ENCODE measurements around the gene BABAM1. TPM values are rescaled to one million over a fixed set of nuclear protein-coding genes. Genes with fewer than 3 reads are reported as not detected.

The BABAM1 gene
- total and polyA plus RNA-seq, 9 of the 15 experiments (the other 6 are each of a cell fraction or from before 2014, with no cell fraction given): 14.7 to 160 (median 113) TPM

DNA sequence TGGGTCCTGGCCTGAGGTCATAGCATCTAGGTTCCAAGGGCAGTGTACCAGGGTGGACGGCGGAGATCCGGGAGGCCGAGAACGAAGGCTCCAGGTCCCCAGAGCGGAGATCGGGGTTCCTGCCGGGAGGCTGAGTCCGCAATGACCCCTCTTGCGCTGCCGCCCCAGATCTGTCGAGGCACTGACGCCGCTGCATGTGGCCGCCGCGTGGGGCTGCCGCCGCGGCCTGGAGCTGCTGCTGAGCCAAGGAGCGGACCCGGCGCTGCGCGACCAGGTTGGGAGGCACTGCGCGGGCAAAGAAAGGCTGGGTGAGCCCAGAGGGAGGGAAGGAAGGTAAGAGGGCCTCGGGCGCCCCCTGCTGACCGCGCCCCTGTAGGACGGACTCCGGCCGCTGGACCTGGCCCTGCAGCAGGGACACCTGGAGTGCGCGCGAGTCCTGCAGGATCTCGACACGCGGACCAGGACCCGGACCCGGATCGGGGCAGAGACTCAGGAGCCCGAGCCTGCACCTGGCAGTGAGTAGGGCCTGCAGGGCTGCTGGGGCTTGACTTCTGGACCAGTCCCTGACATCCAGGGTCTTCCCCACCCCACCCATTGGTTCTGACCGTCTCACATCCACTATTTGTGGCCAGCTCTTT lies 15.4 kb downstream of the BABAM1 start (continued):
- TF ChIP-seq YY1 (IDR thresholded peaks at IDR 0.05; ENCODE audit: borderline replicate concordance in 1 of 3, control insufficient read depth in 1 of 3, extremely low read depth in 1 of 3, insufficient read depth in 3 of 3, insufficient read length in 1 of 3, insufficient replicate concordance in 2 of 3, low read depth in 1 of 3, low read length in 2 of 3) (peak in 2 of 3 experiments; percentile 22 to 43), ILF3 (IDR thresholded peaks at IDR 0.05; ENCODE audit: borderline replicate concordance) (no peak), HMGN3 (IDR thresholded peaks at IDR 0.05; ENCODE audit: borderline replicate concordance, extremely low read depth, insufficient read length, low read depth, low read length) (peak; percentile 41), FIP1L1 (IDR thresholded peaks at IDR 0.05; ENCODE audit: low read depth, low read length, poor library complexity, severe bottlenecking) (peak; percentile 75), KLF16 (IDR thresholded peaks at IDR 0.05) (0 out of 2 replicates have a peak, but pooled peaks have one; percentile 14), KDM1A (IDR thresholded peaks at IDR 0.05) (0 out of 4 replicates have a peak, but pooled peaks of 1 of the 2 experiments have one; percentile 24), ZNF778 (CRISPR knock-in tag; IDR thresholded peaks at IDR 0.05) (no peak)

DNA sequence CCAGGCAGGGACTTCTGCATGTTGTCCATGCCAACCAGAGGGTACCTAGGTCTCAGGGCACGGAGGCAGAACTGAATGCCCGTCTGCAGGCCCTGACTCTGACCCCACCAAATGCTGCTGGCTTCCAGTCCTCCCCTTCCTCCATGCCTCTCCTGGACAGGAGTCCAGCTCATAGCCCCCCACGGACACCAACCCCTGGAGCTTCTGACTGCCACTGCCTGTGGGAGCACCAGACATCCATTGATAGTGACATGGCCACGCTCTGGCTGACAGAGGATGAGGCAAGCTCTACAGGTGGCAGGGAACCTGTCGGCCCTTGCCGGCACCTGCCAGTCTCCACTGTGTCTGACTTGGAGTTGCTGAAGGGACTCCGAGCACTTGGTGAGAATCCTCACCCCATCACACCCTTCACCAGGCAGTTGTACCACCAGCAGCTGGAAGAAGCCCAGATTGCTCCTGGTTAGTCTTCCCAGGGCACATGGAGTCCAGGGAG lies 16.3 kb downstream of the BABAM1 start:
- 40% methylated on average over 7 of the region's 7 CpGs for WGBS (ENCODE audit: insufficient coverage, low coverage, missing lambda C conversion rate)

More for the DNA sequence above, 16.3 kb downstream of the BABAM1 start:
- Histone ChIP-seq H3K27ac (ENCODE audit: extremely low read depth, low read depth, low read length) (no peak overlapping the region), H3K4me3 (no peak overlapping the region), H3K36me3 (ENCODE audit: control insufficient read depth, insufficient read depth, low read length) (peaks cover 22% of the 10 kb centered on the region; the same call in 1 of the 3 replicates), H4K20me1 (replicated peaks; ENCODE audit: control insufficient read depth, insufficient read depth, low read length) (peaks cover 6% of the 10 kb centered on the region; the same call in 1 of the 2 replicates), H3K79me2 (ENCODE audit: control insufficient read depth, insufficient read depth, low read length) (peaks cover 5% of the 10 kb centered on the region; the same call in 2 of the 3 replicates), H3K9ac (ENCODE audit: insufficient read depth in 1 of 2, low read depth in 2 of 2, low read length in 2 of 2) (no peak overlapping the region), H2AFZ (ENCODE audit: low read depth, low read length) (no peak overlapping the region), H3K9me1 (ENCODE audit: control insufficient read depth, insufficient read depth, low read length) (peaks cover 3% of the 10 kb centered on the region), H3K4me1 (replicated peaks in 1 of 2; ENCODE audit: control insufficient read depth in 2 of 2, insufficient read depth in 2 of 2, low read length in 2 of 2) (peaks cover 2 to 38% of the 10 kb centered on the region in 2 experiments), H3K9me3 (replicated peaks; ENCODE audit: control insufficient read depth, insufficient read depth, low read depth, low read length) (no peaks in the 10 kb centered on the region), H3K4me2 (ENCODE audit: insufficient read depth, low read length) (no peak overlapping the region), H3K27me3 (ENCODE audit: control insufficient read depth in 2 of 2, insufficient read depth in 2 of 2, low read length in 2 of 2) (no peaks in the 10 kb centered on the region)
- ChIA-PET POLR2A (interaction anchor here (0.6 to 1.6 kb wide), 5 partner anchors 9 to 151 kb away, joined by 3 to 5 read pairs (median 3); no protein-coding TSS in a partner anchor), CTCF (ENCODE audit: low intra/inter-chr PET ratio) (interaction anchor here (1.2 to 2.0 kb wide), 2 partner anchors 74 to 79 kb away, joined by 8 to 23 read pairs; no protein-coding TSS in a partner anchor)
- BruUV-seq (replicated peaks): no TSS peak
- DNase-seq (ENCODE audit: extremely low read depth in 1 of 4, low spot score in 3 of 4): no peak
- FAIRE-seq: no peak
- no peak for ATAC-seq
- in situ Hi-C loops (cut with MboI): no loop called here
- intact Hi-C loops (cut with micrococcal nuclease): loop anchor here (2.0 to 5.0 kb wide), 2 partner anchors 217 to 511 kb away; no protein-coding TSS in a partner anchor
- TF ChIP-seq TARDBP (IDR thresholded peaks at IDR 0.05) (no peak), ZNF436 (CRISPR knock-in tag; IDR thresholded peaks at IDR 0.05) (no peak)
- TF ChIP-seq, protein P1, sequence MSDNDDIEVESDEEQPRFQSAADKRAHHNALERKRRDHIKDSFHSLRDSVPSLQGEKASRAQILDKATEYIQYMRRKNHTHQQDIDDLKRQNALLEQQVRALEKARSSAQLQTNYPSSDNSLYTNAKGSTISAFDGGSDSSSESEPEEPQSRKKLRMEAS (CRISPR knock-in tag; IDR thresholded peaks at IDR 0.05): 0 out of 2 replicates have a peak, but pooled peaks have one; percentile 22

All from K562 (cell line).